Subcutaneous adipose tissue (tissue), 4 donors: ENCODE measurements around the gene VAV2. TPM values are rescaled to one million over a fixed set of nuclear protein-coding genes. Genes with fewer than 3 reads are reported as not detected.

Source experiments
- total RNA-seq, 4 donors: library from RNA; depleted of rRNA; stranded (reverse); fragments of >200 nt; gene quantifications; one replicate each; pipeline ENCODE4 v1.1.0, GENCODE V29; 2016
- TF ChIP-seq, protein P1 (sequence below): fragments of 450-650 bp; IDR thresholded peaks from one replicate; pipeline ENCODE4 v1.5.1; 2016; ENCODE audit warnings: low read depth, mild to moderate bottlenecking, control low read depth, antibody characterized with exemption, moderate library complexity

VAV2 gene
- total RNA-seq, 4 donors from 2014 or later: 3.6 to 6.8 (median 4.8) TPM

DNA sequence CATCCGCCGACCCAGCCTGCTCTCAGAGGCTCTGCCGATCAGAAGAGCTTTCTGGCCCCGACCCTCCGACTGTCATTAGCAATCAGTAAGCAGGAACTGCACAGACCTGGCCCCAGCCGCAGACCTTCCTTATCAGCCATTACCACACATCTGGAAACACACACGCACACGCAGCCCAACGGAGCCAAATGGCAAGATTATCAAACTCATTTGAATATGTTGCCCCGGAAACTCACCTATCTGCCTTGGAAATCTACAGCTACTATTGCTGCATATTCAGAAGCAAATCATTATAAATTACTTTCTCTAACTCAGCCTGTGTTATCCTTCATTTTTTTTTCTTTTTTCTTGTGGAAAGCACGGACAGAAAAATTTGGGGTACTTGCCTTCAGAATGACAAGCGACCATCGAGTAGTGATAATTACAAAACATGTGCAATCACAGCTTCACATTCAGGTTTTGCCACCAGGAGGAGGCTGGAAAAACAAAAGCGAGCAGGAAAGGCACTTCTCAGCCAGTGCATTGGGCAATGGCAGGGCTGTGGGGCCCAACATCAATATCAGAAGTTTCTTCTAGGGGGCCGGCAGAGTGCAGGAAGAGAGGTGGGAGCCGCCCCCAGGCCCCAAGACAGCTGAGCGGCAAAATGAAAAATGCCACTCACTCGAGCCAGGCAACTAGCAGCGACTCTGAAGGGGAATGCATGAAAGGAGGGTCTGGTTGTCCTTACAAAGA lies 122.3 kb downstream of the VAV2 start:
- TF ChIP-seq, protein P1, sequence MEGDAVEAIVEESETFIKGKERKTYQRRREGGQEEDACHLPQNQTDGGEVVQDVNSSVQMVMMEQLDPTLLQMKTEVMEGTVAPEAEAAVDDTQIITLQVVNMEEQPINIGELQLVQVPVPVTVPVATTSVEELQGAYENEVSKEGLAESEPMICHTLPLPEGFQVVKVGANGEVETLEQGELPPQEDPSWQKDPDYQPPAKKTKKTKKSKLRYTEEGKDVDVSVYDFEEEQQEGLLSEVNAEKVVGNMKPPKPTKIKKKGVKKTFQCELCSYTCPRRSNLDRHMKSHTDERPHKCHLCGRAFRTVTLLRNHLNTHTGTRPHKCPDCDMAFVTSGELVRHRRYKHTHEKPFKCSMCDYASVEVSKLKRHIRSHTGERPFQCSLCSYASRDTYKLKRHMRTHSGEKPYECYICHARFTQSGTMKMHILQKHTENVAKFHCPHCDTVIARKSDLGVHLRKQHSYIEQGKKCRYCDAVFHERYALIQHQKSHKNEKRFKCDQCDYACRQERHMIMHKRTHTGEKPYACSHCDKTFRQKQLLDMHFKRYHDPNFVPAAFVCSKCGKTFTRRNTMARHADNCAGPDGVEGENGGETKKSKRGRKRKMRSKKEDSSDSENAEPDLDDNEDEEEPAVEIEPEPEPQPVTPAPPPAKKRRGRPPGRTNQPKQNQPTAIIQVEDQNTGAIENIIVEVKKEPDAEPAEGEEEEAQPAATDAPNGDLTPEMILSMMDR: no peak

DNA sequence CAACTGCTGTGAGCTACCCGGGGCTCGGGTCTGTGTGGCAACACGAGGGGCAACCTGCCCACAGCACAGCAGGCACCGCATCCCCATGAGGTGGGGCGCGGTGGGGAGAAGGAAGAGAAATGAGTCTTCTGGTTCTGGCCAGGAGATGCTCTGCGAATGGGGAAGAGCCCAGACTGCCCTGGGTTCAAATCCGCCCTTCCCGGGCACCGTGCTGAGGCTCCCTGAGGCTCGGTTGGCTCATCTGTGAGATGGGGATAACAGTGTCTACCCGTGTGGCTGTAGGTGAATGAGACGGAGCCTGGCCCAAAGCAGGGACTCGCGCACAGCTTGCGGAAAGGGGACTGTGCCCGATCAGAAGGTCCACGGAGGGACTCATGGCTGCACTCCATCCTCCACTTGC lies 123.9 kb downstream of the VAV2 start:
- TF ChIP-seq, protein P1: no peak

DNA sequence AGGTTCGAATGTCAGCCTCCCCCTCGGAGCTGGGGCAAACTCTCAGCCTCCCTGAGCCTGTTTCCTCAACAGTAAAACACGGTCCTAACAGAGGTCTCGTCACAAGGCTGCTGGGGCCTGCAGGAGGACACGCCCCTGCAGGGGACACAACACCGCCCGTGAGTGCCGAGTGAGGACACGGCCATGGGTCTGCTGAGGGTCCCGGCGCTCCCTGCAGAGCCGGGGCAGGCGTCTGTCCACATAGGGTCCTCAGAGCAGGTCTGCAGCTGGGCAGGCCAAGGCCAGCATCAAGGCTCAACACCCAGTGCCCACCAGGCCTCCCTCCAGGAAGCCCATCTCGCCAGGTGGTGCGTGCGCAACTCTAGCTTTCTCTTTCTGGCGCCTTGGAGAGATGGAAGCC lies 125.2 kb downstream of the VAV2 start:
- TF ChIP-seq, protein P1: no peak

DNA sequence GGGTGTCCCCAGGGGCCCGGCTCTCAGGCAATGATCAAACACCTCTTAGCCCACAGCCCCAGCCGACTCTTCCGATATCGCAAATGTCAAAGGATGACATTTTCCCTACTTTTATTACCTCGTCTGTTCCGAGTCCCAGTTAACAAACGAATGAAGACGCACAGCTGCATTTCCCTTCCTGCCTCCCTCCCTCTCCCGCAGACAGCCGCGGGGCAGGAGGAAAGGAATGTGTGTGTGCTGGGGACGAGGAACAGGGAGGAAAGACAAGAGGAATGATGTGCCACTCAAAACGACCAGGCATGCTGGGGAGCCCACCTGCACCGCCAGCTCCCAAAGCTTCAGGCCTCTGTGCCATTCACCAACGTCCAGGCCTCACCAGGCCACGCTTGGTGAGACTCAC lies 128.1 kb downstream of the VAV2 start:
- TF ChIP-seq, protein P1: no peak

DNA sequence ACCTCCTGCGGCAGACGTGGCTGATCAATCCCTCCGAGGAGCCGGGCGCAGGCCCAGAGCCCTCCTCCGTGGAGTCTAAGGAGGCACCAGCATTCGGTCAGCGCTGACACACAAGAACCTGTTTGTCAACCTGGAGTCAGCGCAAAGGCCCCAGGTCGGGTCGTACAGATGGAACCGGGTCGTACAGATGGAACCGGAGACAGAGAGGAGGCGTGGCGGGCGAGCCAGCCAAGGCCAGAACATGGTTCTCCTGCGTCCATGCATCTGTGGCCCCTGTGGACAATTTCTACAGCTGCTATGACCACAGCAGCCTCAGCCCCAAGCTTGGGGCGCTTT lies 128.9 kb downstream of the VAV2 start:
- TF ChIP-seq, protein P1: no peak

DNA sequence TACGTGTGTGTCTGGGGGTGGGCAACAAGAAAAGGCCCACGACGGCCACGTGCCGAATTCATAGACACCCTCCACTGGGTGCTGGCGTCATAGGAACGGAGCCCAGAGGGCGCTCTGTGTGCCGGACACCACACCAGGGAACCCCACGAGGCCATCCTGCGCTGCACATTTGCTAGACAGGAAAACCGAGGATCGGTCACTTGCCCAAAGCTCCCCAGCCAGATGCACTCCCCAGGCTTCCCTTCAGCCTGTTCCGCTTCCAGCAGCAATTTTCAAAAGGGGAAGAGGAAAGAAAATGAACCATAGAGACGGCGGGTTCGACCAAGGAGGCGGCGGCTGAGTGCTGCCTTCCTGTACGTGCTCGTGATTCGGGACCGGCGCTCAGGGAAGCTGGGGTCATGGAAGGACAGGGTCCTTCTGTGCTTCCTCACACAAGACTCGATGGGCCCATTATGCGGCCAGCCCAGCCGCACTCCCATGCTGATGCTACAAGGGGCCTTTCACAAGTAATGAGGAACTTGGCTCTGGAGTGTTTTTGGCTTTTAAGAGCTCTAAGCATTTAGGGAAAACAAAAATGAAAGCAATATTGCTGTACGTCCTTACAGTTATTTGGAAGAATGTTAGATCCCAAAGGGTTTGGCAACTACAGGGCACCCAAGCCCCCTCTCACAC lies 129.4 kb downstream of the VAV2 start:
- TF ChIP-seq, protein P1: no peak

DNA sequence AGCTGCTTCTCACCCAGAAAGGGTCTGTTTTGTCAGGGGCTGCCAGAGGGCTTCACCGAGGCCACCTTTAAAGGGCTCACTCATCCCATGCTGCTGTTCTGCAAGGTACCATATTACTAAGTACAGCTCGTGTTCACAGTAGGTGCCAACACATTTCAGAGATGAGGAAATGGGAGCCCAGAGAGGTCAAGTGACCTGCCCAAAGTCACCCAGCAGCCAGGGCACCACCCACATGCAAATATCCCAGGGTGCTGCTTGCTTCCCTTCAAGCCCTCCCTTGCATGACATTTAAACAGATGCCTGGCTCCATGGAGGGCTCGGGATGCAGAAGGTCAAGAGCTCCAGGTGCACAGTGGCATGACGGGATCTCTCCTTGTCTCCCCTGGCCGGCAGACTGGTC lies 130.4 kb downstream of the VAV2 start:
- TF ChIP-seq, protein P1: no peak
